ENCODE measurements around the gene KCNIP3. TPM values are rescaled to one million over a fixed set of nuclear protein-coding genes. Genes with fewer than 3 reads are reported as not detected.

KCNIP3 gene
- polyA plus RNA-seq, 1 of the 3 experiments (the other 2 are of a cell fraction): 0.97 TPM

DNA sequence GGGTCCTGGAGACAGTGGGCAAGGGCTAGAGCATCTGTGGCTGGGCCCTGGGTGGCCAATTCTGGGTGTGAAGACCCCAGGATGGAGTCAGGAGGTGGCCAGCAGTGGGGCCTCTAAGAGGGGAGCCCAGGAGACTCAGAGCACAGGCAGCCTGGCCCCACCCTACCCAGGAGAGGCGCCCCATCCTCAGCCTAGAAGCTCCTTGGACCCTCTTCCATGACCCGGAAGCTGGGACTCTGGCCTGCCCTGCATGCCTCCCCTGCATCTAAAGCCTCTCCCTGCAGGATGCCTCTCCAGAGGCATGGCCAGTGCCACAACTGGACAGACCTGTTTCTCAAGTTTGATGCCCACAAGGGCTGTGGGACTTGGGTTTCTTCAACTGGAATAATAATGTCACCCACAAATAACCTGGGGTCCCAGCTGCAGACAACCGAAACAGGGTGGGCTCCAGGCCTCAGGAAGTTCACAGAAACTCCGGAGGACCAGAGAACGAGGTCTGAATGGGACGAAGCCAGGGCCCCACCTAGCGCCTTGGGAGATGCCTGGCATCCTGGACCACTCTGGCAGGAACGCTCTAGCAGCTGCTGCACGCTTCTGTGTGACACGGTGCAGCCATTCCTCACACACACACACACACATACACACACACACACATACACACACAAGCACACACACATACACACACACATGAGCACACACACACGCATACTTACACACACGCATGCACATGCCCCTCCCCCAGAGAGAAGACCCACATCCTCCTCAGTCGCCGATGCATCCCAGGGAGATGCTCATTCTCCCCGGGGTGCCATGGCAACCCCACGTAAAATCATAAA lies 16.4 kb downstream of the KCNIP3 start:
- no peak for DNase-seq
- H2AFZ ChIP-seq (ENCODE audit: low read depth): no peak overlapping the region
- H3K9me3 ChIP-seq: no peaks in the 10 kb centered on the region
- no peak overlapping the region for H3K27ac ChIP-seq (ENCODE audit: low read depth in 2 of 2, low read length in 1 of 2)
- no peaks in the 10 kb centered on the region for H3F3A ChIP-seq (replicated peaks; ENCODE audit: insufficient read depth)
- ChIA-PET CTCF (interaction anchor here (0.7 to 6.8 kb wide), 3 partner anchors 11 to 198 kb away, joined by 3 to 90 read pairs (median 7); no protein-coding TSS in a partner anchor), POLR2A (no interaction called here)
- H3K36me3 ChIP-seq (replicated peaks in 1 of 2; ENCODE audit: control insufficient read depth in 1 of 2, insufficient read depth in 2 of 2, low read length in 1 of 2): no peaks in the 10 kb centered on the region
- no peak for TF ChIP-seq TEAD4 (IDR thresholded peaks at IDR 0.05; ENCODE audit: borderline replicate concordance, insufficient read depth)
- TF ChIP-seq, protein P1, sequence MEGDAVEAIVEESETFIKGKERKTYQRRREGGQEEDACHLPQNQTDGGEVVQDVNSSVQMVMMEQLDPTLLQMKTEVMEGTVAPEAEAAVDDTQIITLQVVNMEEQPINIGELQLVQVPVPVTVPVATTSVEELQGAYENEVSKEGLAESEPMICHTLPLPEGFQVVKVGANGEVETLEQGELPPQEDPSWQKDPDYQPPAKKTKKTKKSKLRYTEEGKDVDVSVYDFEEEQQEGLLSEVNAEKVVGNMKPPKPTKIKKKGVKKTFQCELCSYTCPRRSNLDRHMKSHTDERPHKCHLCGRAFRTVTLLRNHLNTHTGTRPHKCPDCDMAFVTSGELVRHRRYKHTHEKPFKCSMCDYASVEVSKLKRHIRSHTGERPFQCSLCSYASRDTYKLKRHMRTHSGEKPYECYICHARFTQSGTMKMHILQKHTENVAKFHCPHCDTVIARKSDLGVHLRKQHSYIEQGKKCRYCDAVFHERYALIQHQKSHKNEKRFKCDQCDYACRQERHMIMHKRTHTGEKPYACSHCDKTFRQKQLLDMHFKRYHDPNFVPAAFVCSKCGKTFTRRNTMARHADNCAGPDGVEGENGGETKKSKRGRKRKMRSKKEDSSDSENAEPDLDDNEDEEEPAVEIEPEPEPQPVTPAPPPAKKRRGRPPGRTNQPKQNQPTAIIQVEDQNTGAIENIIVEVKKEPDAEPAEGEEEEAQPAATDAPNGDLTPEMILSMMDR (IDR thresholded peaks at IDR 0.05): no peak
- no peak for TF ChIP-seq RCOR1 (IDR thresholded peaks at IDR 0.05; ENCODE audit: low read length)
- TF ChIP-seq TAF1 (IDR thresholded peaks at IDR 0.05; ENCODE audit: borderline replicate concordance, low read depth, low read length): no peak
- TF ChIP-seq, protein P2, sequence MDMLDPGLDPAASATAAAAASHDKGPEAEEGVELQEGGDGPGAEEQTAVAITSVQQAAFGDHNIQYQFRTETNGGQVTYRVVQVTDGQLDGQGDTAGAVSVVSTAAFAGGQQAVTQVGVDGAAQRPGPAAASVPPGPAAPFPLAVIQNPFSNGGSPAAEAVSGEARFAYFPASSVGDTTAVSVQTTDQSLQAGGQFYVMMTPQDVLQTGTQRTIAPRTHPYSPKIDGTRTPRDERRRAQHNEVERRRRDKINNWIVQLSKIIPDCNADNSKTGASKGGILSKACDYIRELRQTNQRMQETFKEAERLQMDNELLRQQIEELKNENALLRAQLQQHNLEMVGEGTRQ (IDR thresholded peaks at IDR 0.05; ENCODE audit: borderline replicate concordance, low read depth, low read length): no peak
- TF ChIP-seq RFX5 (IDR thresholded peaks at IDR 0.05; ENCODE audit: low read length): no peak
- no peak for TF ChIP-seq JUND (IDR thresholded peaks at IDR 0.05)
- 55% methylated on average over 14 of the region's 16 CpGs for WGBS (ENCODE audit: low lambda C conversion rate)
- no peak overlapping the region for H3K9ac ChIP-seq
- no peaks in the 10 kb centered on the region for H3K4me1 ChIP-seq (ENCODE audit: control insufficient read depth in 1 of 2, insufficient read depth in 2 of 2, low read depth in 1 of 2, low read length in 1 of 2)
- H4K20me1 ChIP-seq (ENCODE audit: insufficient read depth): no peaks in the 10 kb centered on the region
- H3K9me2 ChIP-seq: no peaks in the 10 kb centered on the region
- no peak overlapping the region for H3K4me3 ChIP-seq (ENCODE audit: low read depth in 2 of 2, low read length in 1 of 2)
- no peaks in the 10 kb centered on the region; the same call in 1 of the 2 replicates for H3K27me3 ChIP-seq (ENCODE audit: insufficient read depth)
- no peak overlapping the region for H3K4me2 ChIP-seq
- H3K79me2 ChIP-seq (ENCODE audit: insufficient read depth): no peaks in the 10 kb centered on the region

DNA sequence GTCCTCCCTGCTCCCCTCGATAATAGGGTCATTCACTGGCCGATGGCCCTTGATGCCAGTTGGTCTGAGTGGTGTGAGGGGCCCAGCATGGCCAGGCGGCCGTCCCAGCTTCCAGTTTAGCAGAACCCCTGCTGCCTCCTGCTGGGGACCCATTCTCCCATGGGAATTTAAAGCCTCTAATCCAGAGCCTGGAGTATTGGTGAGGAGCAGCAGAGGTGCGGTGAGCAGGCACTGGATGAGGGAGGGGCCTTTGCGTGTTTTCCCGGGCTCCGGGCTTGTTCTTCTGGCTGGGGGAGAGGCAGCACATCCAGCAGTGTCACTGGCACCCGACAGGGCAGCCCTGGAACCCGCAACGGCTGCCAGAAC lies 17.4 kb downstream of the KCNIP3 start:
- Histone ChIP-seq H3K27me3 (ENCODE audit: insufficient read depth) (no peaks in the 10 kb centered on the region; the same call in 1 of the 2 replicates), H2AFZ (ENCODE audit: low read depth) (no peak overlapping the region), H3K79me2 (ENCODE audit: insufficient read depth) (no peaks in the 10 kb centered on the region), H4K20me1 (ENCODE audit: insufficient read depth) (no peaks in the 10 kb centered on the region), H3F3A (replicated peaks; ENCODE audit: insufficient read depth) (no peaks in the 10 kb centered on the region), H3K4me1 (ENCODE audit: control insufficient read depth in 1 of 2, insufficient read depth in 2 of 2, low read depth in 1 of 2, low read length in 1 of 2) (no peaks in the 10 kb centered on the region), H3K9ac (no peak overlapping the region), H3K4me2 (no peak overlapping the region), H3K4me3 (ENCODE audit: low read depth in 2 of 2, low read length in 1 of 2) (no peak overlapping the region), H3K27ac (ENCODE audit: low read depth in 2 of 2, low read length in 1 of 2) (no peak overlapping the region), H3K9me3 (no peaks in the 10 kb centered on the region), H3K36me3 (replicated peaks in 1 of 2; ENCODE audit: control insufficient read depth in 1 of 2, insufficient read depth in 2 of 2, low read length in 1 of 2) (no peaks in the 10 kb centered on the region), H3K9me2 (no peaks in the 10 kb centered on the region)
- DNase-seq: no peak
- WGBS (ENCODE audit: low lambda C conversion rate): 60% methylated on average over 9 of the region's 11 CpGs
- ChIA-PET CTCF (interaction anchor here (0.9 to 6.8 kb wide), 12 partner anchors 13 to 109 kb away, joined by 3 to 90 read pairs (median 5); partner anchors contain the start of gene PROM2), POLR2A (no interaction called here)
- TF ChIP-seq, protein P3, sequence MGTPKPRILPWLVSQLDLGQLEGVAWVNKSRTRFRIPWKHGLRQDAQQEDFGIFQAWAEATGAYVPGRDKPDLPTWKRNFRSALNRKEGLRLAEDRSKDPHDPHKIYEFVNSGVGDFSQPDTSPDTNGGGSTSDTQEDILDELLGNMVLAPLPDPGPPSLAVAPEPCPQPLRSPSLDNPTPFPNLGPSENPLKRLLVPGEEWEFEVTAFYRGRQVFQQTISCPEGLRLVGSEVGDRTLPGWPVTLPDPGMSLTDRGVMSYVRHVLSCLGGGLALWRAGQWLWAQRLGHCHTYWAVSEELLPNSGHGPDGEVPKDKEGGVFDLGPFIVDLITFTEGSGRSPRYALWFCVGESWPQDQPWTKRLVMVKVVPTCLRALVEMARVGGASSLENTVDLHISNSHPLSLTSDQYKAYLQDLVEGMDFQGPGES (IDR thresholded peaks at IDR 0.05; ENCODE audit: low read depth, low read length): no peak
- TF ChIP-seq POLR2AphosphoS5 (IDR thresholded peaks at IDR 0.05; ENCODE audit: low read depth, low read length) (no peak), TAF1 (IDR thresholded peaks at IDR 0.05; ENCODE audit: borderline replicate concordance, low read depth, low read length) (no peak), EZH2phosphoT487 (IDR thresholded peaks at IDR 0.05; ENCODE audit: borderline replicate concordance, low read depth) (no peak), FOXM1 (IDR thresholded peaks at IDR 0.05; ENCODE audit: low read depth) (no peak), FOXJ3 (CRISPR knock-in tag; IDR thresholded peaks at IDR 0.05) (no peak), CHD2 (IDR thresholded peaks at IDR 0.05; ENCODE audit: low read length, partially characterized antibody) (no peak), SIN3A (IDR thresholded peaks at IDR 0.05; ENCODE audit: borderline replicate concordance, low read depth, low read length) (no peak), GATA2 (CRISPR knock-in tag; IDR thresholded peaks at IDR 0.05) (no peak), MXI1 (IDR thresholded peaks at IDR 0.05; ENCODE audit: low read depth, low read length) (no peak), RXRA (IDR thresholded peaks at IDR 0.05; ENCODE audit: borderline replicate concordance, low read depth) (no peak), SMC3 (IDR thresholded peaks at IDR 0.05; ENCODE audit: low read depth, low read length) (no peak)
- TF ChIP-seq, protein P2 (IDR thresholded peaks at IDR 0.05; ENCODE audit: borderline replicate concordance, low read depth, low read length): no peak
- TF ChIP-seq, protein P4, sequence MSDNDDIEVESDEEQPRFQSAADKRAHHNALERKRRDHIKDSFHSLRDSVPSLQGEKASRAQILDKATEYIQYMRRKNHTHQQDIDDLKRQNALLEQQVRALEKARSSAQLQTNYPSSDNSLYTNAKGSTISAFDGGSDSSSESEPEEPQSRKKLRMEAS (IDR thresholded peaks at IDR 0.05; ENCODE audit: low read depth): no peak
- TF ChIP-seq, protein P5, sequence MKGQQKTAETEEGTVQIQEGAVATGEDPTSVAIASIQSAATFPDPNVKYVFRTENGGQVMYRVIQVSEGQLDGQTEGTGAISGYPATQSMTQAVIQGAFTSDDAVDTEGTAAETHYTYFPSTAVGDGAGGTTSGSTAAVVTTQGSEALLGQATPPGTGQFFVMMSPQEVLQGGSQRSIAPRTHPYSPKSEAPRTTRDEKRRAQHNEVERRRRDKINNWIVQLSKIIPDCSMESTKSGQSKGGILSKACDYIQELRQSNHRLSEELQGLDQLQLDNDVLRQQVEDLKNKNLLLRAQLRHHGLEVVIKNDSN (IDR thresholded peaks at IDR 0.05; ENCODE audit: borderline replicate concordance, low read depth): no peak
